WTC11 (cell line): ENCODE measurements around the gene RAB4A. TPM values are rescaled to one million over a fixed set of nuclear protein-coding genes. Genes with fewer than 3 reads are reported as not detected.

Experiments
- ATAC-seq: fragments of 200-7000 bp; cut with Tn5 transposase; 2 replicates; pipeline ENCODE4 v1.10.0; 2021; ENCODE audit warnings: mild to moderate bottlenecking, moderate library complexity
- CTCF ChIA-PET: fragments of 300-600 bp; sonication (Branson Sonifier 250); formaldehyde crosslinking; loops from one replicate; lab custom pipeline; 2021; ENCODE audit warnings: antibody characterized with exemption; lab: Charles Lee
- POLR2A ChIA-PET: fragments of 350-600 bp; sonication (Branson Sonifier 250); formaldehyde crosslinking; loops from one replicate; lab custom pipeline; 2021; ENCODE audit warnings: antibody characterized with exemption; lab: Charles Lee
- DNase-seq: peaks from one replicate; pipeline ENCODE4 v3.0.0; 2021; ENCODE audit warnings: low spot score
- H3K27ac Mint-ChIP-seq: 2 replicates; pipeline ENCODE4 v1.8.0; 2021; ENCODE audit warnings: mixed read lengths
- H3K27me3 Mint-ChIP-seq: 2 replicates; pipeline ENCODE4 v1.8.0; 2021; ENCODE audit warnings: low read depth, mild to moderate bottlenecking, moderate library complexity, mixed read lengths
- H3K36me3 Mint-ChIP-seq: 2 replicates; pipeline ENCODE4 v1.8.0; 2021; ENCODE audit warnings: mixed read lengths
- H3K4me1 Mint-ChIP-seq: 2 replicates; pipeline ENCODE4 v1.8.0; 2022; ENCODE audit warnings: mixed read lengths
- H3K4me3 Mint-ChIP-seq: 2 replicates; pipeline ENCODE4 v1.8.0; 2021; ENCODE audit warnings: mild to moderate bottlenecking, moderate library complexity, mixed read lengths
- H3K9me3 Mint-ChIP-seq: 2 replicates; pipeline ENCODE4 v1.8.0; 2021; ENCODE audit warnings: mixed read lengths
- CBFB ChIP-seq: sonication (generic); formaldehyde crosslinking; IDR thresholded peaks from 2 replicates; pipeline ENCODE4 v1.8.1; 2022; ENCODE audit warnings: mild to moderate bottlenecking, low read depth, missing genetic modification reagents
- ETV6 ChIP-seq: sonication (generic); formaldehyde crosslinking; IDR thresholded peaks from 2 replicates; pipeline ENCODE4 v1.8.1; 2022; ENCODE audit warnings: mild to moderate bottlenecking, missing genetic modification reagents
- GABPB1 ChIP-seq: sonication (generic); formaldehyde crosslinking; IDR thresholded peaks from 2 replicates; pipeline ENCODE4 v1.8.1; 2023; ENCODE audit warnings: mild to moderate bottlenecking, missing genetic modification reagents
- HMGA2 ChIP-seq: fragments of 250-450 bp; sonication (Bioruptor Pico); IDR thresholded peaks from 2 replicates; pipeline ENCODE4 v1.4.0; 2021; ENCODE audit warnings: mild to moderate bottlenecking, moderate library complexity
- KAT7 ChIP-seq: sonication (generic); formaldehyde crosslinking; IDR thresholded peaks from 2 replicates; pipeline ENCODE4 v1.8.1; 2023; ENCODE audit warnings: missing genetic modification reagents, mild to moderate bottlenecking, borderline replicate concordance
- MYBL2 ChIP-seq: sonication (generic); formaldehyde crosslinking; IDR thresholded peaks from 2 replicates; pipeline ENCODE4 v1.8.1; 2023; ENCODE audit warnings: mild to moderate bottlenecking, moderate library complexity, missing genetic modification reagents
- RELA ChIP-seq: sonication (generic); formaldehyde crosslinking; IDR thresholded peaks from 2 replicates; pipeline ENCODE4 v1.8.1; 2022; ENCODE audit warnings: missing genetic modification reagents, mild to moderate bottlenecking, borderline replicate concordance
- RORB ChIP-seq: fragments of 250-450 bp; sonication (Bioruptor Pico); IDR thresholded peaks from 2 replicates; pipeline ENCODE4 v1.9.0; 2021; ENCODE audit warnings: mild to moderate bottlenecking
- TEAD1 ChIP-seq: sonication (generic); formaldehyde crosslinking; IDR thresholded peaks from 2 replicates; pipeline ENCODE4 v1.8.0; 2022; ENCODE audit warnings: mild to moderate bottlenecking, missing genetic modification reagents
- TEAD4 ChIP-seq: sonication (generic); formaldehyde crosslinking; IDR thresholded peaks from 2 replicates; pipeline ENCODE4 v1.8.0; 2022; ENCODE audit warnings: mild to moderate bottlenecking, missing genetic modification reagents
- ZNF138 ChIP-seq: sonication (generic); formaldehyde crosslinking; conservative IDR thresholded peaks from 2 replicates; pipeline ENCODE4 v1.8.1; 2022; ENCODE audit warnings: mild to moderate bottlenecking, moderate library complexity, missing genetic modification reagents
- ZNF232 ChIP-seq: sonication (generic); formaldehyde crosslinking; IDR thresholded peaks from 2 replicates; pipeline ENCODE4 v1.8.0; 2022; ENCODE audit warnings: mild to moderate bottlenecking, missing genetic modification reagents
- total RNA-seq: library from RNA; stranded (reverse); gene quantifications from 3 replicates; pipeline ENCODE4 v1.2.3, GENCODE V29; 2021
- TF ChIP-seq, protein P1 (sequence below): sonication (generic); formaldehyde crosslinking; conservative IDR thresholded peaks from 2 replicates; pipeline ENCODE4 v1.8.1; 2023; ENCODE audit warnings: mild to moderate bottlenecking, low read depth, missing genetic modification reagents, moderate library complexity
- TF ChIP-seq, protein P2 (sequence below): sonication (generic); formaldehyde crosslinking; IDR thresholded peaks from 2 replicates; pipeline ENCODE4 v1.8.1; 2022; ENCODE audit warnings: missing genetic modification reagents, borderline replicate concordance
- TF ChIP-seq, protein P3 (sequence below): fragments of 250-450 bp; sonication (Bioruptor Pico); IDR thresholded peaks from 2 replicates; pipeline ENCODE4 v1.9.0; 2021; ENCODE audit warnings: mild to moderate bottlenecking

RAB4A gene
- total RNA-seq, 1 experiment from 2014 or later: 67.9 TPM

DNA sequence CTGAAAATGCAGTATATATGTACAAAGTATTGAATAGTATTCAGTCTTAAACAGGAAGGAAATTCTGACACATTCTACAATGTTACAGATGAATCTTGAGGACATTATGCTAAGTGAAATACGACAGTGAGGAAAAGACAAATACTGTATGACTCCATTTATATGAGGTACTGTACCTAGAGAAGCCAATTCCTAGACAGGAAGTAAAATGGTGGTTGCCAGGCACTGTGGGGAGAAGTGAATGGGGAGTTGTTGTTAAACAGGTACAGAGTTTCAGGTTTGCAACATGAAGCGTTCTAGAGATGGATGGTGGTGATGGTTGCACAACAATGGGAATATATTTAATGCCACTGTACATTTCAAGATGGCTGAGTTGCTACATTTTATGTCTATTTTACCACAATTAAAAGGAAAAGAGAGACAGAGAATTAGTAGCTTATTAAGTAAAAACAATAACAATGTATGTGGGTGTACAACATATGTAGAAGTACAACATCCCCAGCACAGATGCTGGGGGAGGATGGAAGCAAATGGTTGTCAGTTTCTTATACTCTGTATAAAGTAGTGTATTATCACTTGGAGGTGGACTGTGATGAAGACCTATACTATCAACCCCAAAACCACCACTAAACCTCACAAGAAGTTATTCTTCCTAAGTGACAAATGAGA lies 3.9 kb upstream of the RAB4A start:
- no peak overlapping the region for H3K4me3 Mint-ChIP-seq
- ChIA-PET CTCF (interaction anchor here (0.6 kb wide), 1 partner anchor 25 kb away, joined by 3 read pairs; no protein-coding TSS in a partner anchor), POLR2A (no interaction called here)
- H3K27ac Mint-ChIP-seq: no peak overlapping the region
- H3K27me3 Mint-ChIP-seq: peaks cover 13% of the 10 kb centered on the region
- TF ChIP-seq ZNF232 (no peak), KAT7 (CRISPR knock-in tag) (no peak)
- peaks cover 4% of the 10 kb centered on the region for H3K4me1 Mint-ChIP-seq
- peaks cover 6% of the 10 kb centered on the region for H3K36me3 Mint-ChIP-seq
- H3K9me3 Mint-ChIP-seq: peaks cover 4% of the 10 kb centered on the region
- DNase-seq (no peak), ATAC-seq (no peak)

DNA sequence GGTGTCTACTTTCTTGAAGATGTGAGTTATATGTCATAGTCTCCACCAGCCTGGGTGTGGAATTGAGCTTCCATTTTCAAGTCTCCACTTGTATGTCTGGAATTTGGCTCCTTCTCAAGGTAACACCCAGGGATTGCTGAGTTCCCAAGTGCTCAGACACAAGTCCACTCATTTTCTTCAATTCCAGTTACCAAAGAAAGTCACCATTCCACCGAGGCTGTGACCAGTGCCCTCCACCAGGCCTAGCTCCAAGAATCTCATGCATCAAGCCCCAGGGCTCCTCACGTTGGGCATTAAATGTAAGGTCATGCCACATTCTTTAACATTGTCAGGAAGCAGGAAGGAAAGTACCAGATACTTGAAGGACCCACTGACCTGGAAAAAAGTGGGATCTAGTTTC lies 2.4 kb upstream of the RAB4A start:
- no peak for ATAC-seq
- DNase-seq: no peak
- peaks cover 4% of the 10 kb centered on the region for H3K9me3 Mint-ChIP-seq
- no peak overlapping the region for H3K27ac Mint-ChIP-seq
- H3K27me3 Mint-ChIP-seq: peaks cover 14% of the 10 kb centered on the region
- no peak overlapping the region for H3K4me3 Mint-ChIP-seq
- TF ChIP-seq ETV6 (CRISPR knock-in tag) (no peak), ZNF138 (CRISPR knock-in tag) (no peak), RELA (CRISPR knock-in tag) (no peak), GABPB1 (CRISPR knock-in tag) (no peak), TEAD1 (CRISPR knock-in tag) (no peak), HMGA2 (CRISPR knock-in tag) (no peak), TEAD4 (CRISPR knock-in tag) (no peak)
- TF ChIP-seq, protein P1, sequence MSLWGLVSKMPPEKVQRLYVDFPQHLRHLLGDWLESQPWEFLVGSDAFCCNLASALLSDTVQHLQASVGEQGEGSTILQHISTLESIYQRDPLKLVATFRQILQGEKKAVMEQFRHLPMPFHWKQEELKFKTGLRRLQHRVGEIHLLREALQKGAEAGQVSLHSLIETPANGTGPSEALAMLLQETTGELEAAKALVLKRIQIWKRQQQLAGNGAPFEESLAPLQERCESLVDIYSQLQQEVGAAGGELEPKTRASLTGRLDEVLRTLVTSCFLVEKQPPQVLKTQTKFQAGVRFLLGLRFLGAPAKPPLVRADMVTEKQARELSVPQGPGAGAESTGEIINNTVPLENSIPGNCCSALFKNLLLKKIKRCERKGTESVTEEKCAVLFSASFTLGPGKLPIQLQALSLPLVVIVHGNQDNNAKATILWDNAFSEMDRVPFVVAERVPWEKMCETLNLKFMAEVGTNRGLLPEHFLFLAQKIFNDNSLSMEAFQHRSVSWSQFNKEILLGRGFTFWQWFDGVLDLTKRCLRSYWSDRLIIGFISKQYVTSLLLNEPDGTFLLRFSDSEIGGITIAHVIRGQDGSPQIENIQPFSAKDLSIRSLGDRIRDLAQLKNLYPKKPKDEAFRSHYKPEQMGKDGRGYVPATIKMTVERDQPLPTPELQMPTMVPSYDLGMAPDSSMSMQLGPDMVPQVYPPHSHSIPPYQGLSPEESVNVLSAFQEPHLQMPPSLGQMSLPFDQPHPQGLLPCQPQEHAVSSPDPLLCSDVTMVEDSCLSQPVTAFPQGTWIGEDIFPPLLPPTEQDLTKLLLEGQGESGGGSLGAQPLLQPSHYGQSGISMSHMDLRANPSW (CRISPR knock-in tag): no peak
- TF ChIP-seq, protein P2, sequence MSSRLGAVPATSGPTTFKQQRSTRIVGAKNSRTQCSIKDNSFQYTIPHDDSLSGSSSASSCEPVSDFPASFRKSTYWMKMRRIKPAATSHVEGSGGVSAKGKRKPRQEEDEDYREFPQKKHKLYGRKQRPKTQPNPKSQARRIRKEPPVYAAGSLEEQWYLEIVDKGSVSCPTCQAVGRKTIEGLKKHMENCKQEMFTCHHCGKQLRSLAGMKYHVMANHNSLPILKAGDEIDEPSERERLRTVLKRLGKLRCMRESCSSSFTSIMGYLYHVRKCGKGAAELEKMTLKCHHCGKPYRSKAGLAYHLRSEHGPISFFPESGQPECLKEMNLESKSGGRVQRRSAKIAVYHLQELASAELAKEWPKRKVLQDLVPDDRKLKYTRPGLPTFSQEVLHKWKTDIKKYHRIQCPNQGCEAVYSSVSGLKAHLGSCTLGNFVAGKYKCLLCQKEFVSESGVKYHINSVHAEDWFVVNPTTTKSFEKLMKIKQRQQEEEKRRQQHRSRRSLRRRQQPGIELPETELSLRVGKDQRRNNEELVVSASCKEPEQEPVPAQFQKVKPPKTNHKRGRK (CRISPR knock-in tag): no peak
- TF ChIP-seq, protein P3, sequence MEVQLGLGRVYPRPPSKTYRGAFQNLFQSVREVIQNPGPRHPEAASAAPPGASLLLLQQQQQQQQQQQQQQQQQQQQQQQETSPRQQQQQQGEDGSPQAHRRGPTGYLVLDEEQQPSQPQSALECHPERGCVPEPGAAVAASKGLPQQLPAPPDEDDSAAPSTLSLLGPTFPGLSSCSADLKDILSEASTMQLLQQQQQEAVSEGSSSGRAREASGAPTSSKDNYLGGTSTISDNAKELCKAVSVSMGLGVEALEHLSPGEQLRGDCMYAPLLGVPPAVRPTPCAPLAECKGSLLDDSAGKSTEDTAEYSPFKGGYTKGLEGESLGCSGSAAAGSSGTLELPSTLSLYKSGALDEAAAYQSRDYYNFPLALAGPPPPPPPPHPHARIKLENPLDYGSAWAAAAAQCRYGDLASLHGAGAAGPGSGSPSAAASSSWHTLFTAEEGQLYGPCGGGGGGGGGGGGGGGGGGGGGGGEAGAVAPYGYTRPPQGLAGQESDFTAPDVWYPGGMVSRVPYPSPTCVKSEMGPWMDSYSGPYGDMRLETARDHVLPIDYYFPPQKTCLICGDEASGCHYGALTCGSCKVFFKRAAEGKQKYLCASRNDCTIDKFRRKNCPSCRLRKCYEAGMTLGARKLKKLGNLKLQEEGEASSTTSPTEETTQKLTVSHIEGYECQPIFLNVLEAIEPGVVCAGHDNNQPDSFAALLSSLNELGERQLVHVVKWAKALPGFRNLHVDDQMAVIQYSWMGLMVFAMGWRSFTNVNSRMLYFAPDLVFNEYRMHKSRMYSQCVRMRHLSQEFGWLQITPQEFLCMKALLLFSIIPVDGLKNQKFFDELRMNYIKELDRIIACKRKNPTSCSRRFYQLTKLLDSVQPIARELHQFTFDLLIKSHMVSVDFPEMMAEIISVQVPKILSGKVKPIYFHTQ: no peak
- H3K4me1 Mint-ChIP-seq: peaks cover 17% of the 10 kb centered on the region
- ChIA-PET POLR2A (no interaction called here), CTCF (interaction anchor here (0.7 to 1.2 kb wide), 3 partner anchors 9 to 213 kb away, joined by 3 to 4 read pairs (median 3); no protein-coding TSS in a partner anchor)
- H3K36me3 Mint-ChIP-seq: peaks cover 6% of the 10 kb centered on the region

DNA sequence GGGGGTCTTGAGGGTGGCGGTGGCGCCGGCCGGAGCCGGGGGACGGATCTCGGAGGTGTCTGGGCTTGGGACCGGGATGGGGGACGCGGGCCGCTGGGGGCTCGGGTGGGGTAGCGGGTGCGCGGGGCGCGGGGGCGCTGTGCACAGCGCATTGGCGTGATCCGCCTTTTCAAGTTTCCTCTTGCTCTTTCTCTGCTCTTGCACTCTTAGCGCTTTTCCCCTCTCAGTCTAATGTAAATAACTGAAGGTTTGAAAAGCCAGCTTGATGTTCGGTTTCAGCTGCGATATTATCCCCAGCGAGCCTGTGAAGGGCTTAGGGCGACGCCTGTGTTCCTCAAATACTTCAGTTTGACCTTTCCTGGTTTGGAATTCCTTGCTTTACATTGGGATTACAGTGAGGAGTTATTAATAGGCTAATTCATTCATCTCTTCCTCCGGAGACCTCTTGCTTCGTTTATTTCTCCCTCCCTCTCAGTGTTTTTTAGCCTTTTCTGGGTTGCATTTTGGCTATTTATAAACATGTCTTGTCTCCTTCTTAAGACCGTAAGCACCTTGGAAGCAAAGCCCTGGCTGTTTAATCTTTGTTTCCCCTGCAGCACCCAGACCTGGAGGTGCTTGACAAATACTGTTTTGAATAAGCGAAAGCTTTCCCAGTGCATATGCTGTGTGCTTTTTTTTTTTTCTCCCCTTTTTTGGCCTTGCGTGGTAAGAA lies 693 bp downstream of the RAB4A start:
- peak overlapping the region; percentile 86 for H3K27ac Mint-ChIP-seq
- DNase-seq: no peak
- peaks cover 14% of the 10 kb centered on the region for H3K27me3 Mint-ChIP-seq
- ChIA-PET POLR2A (no interaction called here), CTCF (interaction anchor here (0.6 to 1.7 kb wide), 6 partner anchors 13 to 584 kb away, joined by 3 to 5 read pairs (median 4); partner anchors contain the start of gene ABCB10)
- H3K4me1 Mint-ChIP-seq: peaks cover 35% of the 10 kb centered on the region
- peaks cover 6% of the 10 kb centered on the region for H3K36me3 Mint-ChIP-seq
- TF ChIP-seq MYBL2 (CRISPR knock-in tag) (no peak), CBFB (no peak), RORB (CRISPR knock-in tag) (no peak)
- peaks cover 4% of the 10 kb centered on the region for H3K9me3 Mint-ChIP-seq
- peak; percentile 43 for ATAC-seq
- peak overlapping the region; percentile 97 for H3K4me3 Mint-ChIP-seq
